Type B pancreatic cell (in vitro differentiated cells): Measurements from ENCODE around the gene ZBTB8A. TPM values are rescaled to one million over a fixed set of nuclear protein-coding genes. Genes with fewer than 3 reads are reported as not detected.
"Not testable (repeated sequence)": the region's sequence is repeated elsewhere in the genome, so short reads cannot be mapped to it uniquely, and the experiment has no call there.

Experiments
- DNase-seq: peaks from one replicate; pipeline ENCODE4 v3.0.0; 2021; ENCODE audit warnings: mixed read lengths; ENCODE audit not compliant: unreplicated experiment; ENCODE audit errors: extremely low spot score
- H3K27ac Mint-ChIP-seq: 2 replicates; pipeline ENCODE4 v1.8.0; 2021; ENCODE audit warnings: mild to moderate bottlenecking, mixed read lengths
- H3K27me3 Mint-ChIP-seq: 2 replicates; pipeline ENCODE4 v1.8.0; 2021; ENCODE audit warnings: mixed read lengths
- H3K36me3 Mint-ChIP-seq: 2 replicates; pipeline ENCODE4 v1.8.0; 2021; ENCODE audit warnings: mixed read lengths
- H3K4me1 Mint-ChIP-seq: one replicate; pipeline ENCODE4 v1.8.0; 2021; ENCODE audit warnings: mixed read lengths; ENCODE audit not compliant: unreplicated experiment
- H3K4me3 Mint-ChIP-seq: 2 replicates; pipeline ENCODE4 v1.8.0; 2021; ENCODE audit warnings: mild to moderate bottlenecking, mixed read lengths
- H3K9me3 Mint-ChIP-seq: 2 replicates; pipeline ENCODE4 v1.8.0; 2021; ENCODE audit warnings: mixed read lengths
- CTCF ChIP-seq: fragments of 200-600 bp; sonication (generic); conservative IDR thresholded peaks from 2 replicates; pipeline ENCODE4 v1.5.0; 2021; ENCODE audit warnings: antibody characterized with exemption, mild to moderate bottlenecking
- total RNA-seq: library from RNA; stranded (reverse); gene quantifications from 2 replicates; pipeline ENCODE4 v1.2.1, GENCODE V29; 2021; ENCODE audit warnings: low replicate concordance

Gene ZBTB8A
- total RNA-seq, 1 donor from 2014 or later, result 9.5 TPM

GRCh38 chr1:32635508-32636277, 96.5 kb downstream of the ZBTB8A start:
- peak overlapping the region; percentile 30 for H3K4me3 Mint-ChIP-seq
- DNase-seq, result no peak
- H3K27me3 Mint-ChIP-seq, result no peaks in the 10 kb centered on the region
- no peaks in the 10 kb centered on the region for H3K9me3 Mint-ChIP-seq
- H3K36me3 Mint-ChIP-seq, result peaks cover 20% of the 10 kb centered on the region
- peak overlapping the region; percentile 91 for H3K27ac Mint-ChIP-seq
- TF ChIP-seq CTCF, result no peak
- H3K4me1 Mint-ChIP-seq, result peaks cover 7% of the 10 kb centered on the region

GRCh38 chr1:32636914-32637645, 97.9 kb downstream of the ZBTB8A start:
- peak overlapping the region; percentile 91 for H3K27ac Mint-ChIP-seq
- H3K27me3 Mint-ChIP-seq, result no peaks in the 10 kb centered on the region
- peaks cover 20% of the 10 kb centered on the region for H3K36me3 Mint-ChIP-seq
- TF ChIP-seq CTCF, result no peak
- H3K9me3 Mint-ChIP-seq, result no peaks in the 10 kb centered on the region
- peak overlapping the region; percentile 48 for H3K4me3 Mint-ChIP-seq
- no peak for DNase-seq
- H3K4me1 Mint-ChIP-seq, result peaks cover 7% of the 10 kb centered on the region

- Mint-ChIP-seq H3K27me3 (no peaks in the 10 kb centered on the region), H3K9me3 (no peaks in the 10 kb centered on the region), H3K4me1 (peaks cover 11% of the 10 kb centered on the region), H3K27ac (no peak overlapping the region), H3K36me3 (peaks cover 12% of the 10 kb centered on the region), H3K4me3 (no peak overlapping the region)
- DNase-seq, result no peak
- no peak for TF ChIP-seq CTCF
Measured at GRCh38 chr1:32639489-32640075, 100.4 kb downstream of the ZBTB8A start.

GRCh38 chr1:32642292-32642827, 103.1 kb downstream of the ZBTB8A start:
- H3K4me1 Mint-ChIP-seq, H3K27me3 Mint-ChIP-seq, H3K4me3 Mint-ChIP-seq, DNase-seq, H3K27ac Mint-ChIP-seq, H3K9me3 Mint-ChIP-seq, H3K36me3 Mint-ChIP-seq: not testable (repeated sequence)

GRCh38 chr1:32644426-32644825, 105.2 kb downstream of the ZBTB8A start:
- no peaks in the 10 kb centered on the region for H3K9me3 Mint-ChIP-seq
- no peak overlapping the region for H3K4me3 Mint-ChIP-seq

More at GRCh38 chr1:32644426-32644825, 105.2 kb downstream of the ZBTB8A start:
- H3K27me3 Mint-ChIP-seq, result no peaks in the 10 kb centered on the region
- peaks cover 6% of the 10 kb centered on the region for H3K36me3 Mint-ChIP-seq
- peaks cover 11% of the 10 kb centered on the region for H3K4me1 Mint-ChIP-seq
- DNase-seq, result no peak
- H3K27ac Mint-ChIP-seq, result peak overlapping the region; percentile 80
- no peak for TF ChIP-seq CTCF
